GM23248 (cell line): Measurements from ENCODE around the gene NUP107. TPM values are rescaled to one million over a fixed set of nuclear protein-coding genes. Genes with fewer than 3 reads are reported as not detected.

Experiments
- DNase-seq: peaks from one replicate; pipeline ENCODE4 v3.0.0-alpha.2; 2015
- H2AFZ ChIP-seq: fragments of 200-600 bp; sonication (generic); 2 replicates; pipeline ENCODE4 v1.6.1; 2016; ENCODE audit warnings: antibody characterized with exemption
- H3F3A ChIP-seq: fragments of 200-600 bp; sonication (generic); 2 replicates; pipeline ENCODE4 v1.6.1; 2016; ENCODE audit warnings: mild to moderate bottlenecking, antibody characterized with exemption, mixed run types; ENCODE audit not compliant: insufficient read depth
- H3K27ac ChIP-seq: fragments of 200-600 bp; sonication (generic); 2 replicates; pipeline ENCODE4 v1.5.1; 2016; ENCODE audit warnings: mild to moderate bottlenecking
- H3K27me3 ChIP-seq: fragments of 200-600 bp; sonication (generic); replicated peaks from 2 replicates; pipeline ENCODE4 v1.6.1; 2016; ENCODE audit warnings: mild to moderate bottlenecking; ENCODE audit not compliant: insufficient read depth
- H3K36me3 ChIP-seq: fragments of 200-600 bp; sonication (generic); 2 replicates; pipeline ENCODE4 v1.6.1; 2016; ENCODE audit warnings: low read depth, mild to moderate bottlenecking
- H3K4me1 ChIP-seq: fragments of 200-600 bp; sonication (generic); 2 replicates; pipeline ENCODE4 v1.6.1; 2016; ENCODE audit warnings: mild to moderate bottlenecking; ENCODE audit not compliant: insufficient read depth
- H3K4me2 ChIP-seq: fragments of 200-600 bp; sonication (generic); one replicate; pipeline ENCODE4 v1.6.1; 2016; ENCODE audit warnings: mild to moderate bottlenecking; ENCODE audit not compliant: unreplicated experiment
- H3K4me3 ChIP-seq: fragments of 200-600 bp; sonication (generic); 2 replicates; pipeline ENCODE4 v1.5.1; 2016; ENCODE audit warnings: mild to moderate bottlenecking
- H3K79me2 ChIP-seq: fragments of 200-600 bp; sonication (generic); 2 replicates; pipeline ENCODE4 v1.6.1; 2016; ENCODE audit warnings: mild to moderate bottlenecking; ENCODE audit not compliant: insufficient read depth
- H3K9ac ChIP-seq: fragments of 200-600 bp; sonication (generic); 2 replicates; pipeline ENCODE4 v1.6.1; 2016; ENCODE audit warnings: mild to moderate bottlenecking
- H3K9me2 ChIP-seq: fragments of 200-600 bp; sonication (generic); 2 replicates; pipeline ENCODE4 v1.6.1; 2016; ENCODE audit warnings: mixed run types, mild to moderate bottlenecking, moderate library complexity; ENCODE audit not compliant: insufficient read depth
- H3K9me3 ChIP-seq: fragments of 200-600 bp; sonication (generic); one replicate; pipeline ENCODE4 v1.6.1; 2017; ENCODE audit warnings: low read depth
- H4K20me1 ChIP-seq: fragments of 200-600 bp; sonication (generic); 2 replicates; pipeline ENCODE4 v1.6.0; 2016; ENCODE audit not compliant: insufficient read depth
- EZH2 ChIP-seq: fragments of 200-600 bp; sonication (generic); IDR thresholded peaks from 2 replicates; pipeline ENCODE4 v1.6.1; 2018; ENCODE audit warnings: antibody characterized with exemption, mild to moderate bottlenecking; ENCODE audit not compliant: insufficient read depth, poor library complexity, severe bottlenecking
- EZH2phosphoT487 ChIP-seq: fragments of 200-600 bp; sonication (generic); IDR thresholded peaks from 2 replicates; pipeline ENCODE4 v1.6.1; 2018; ENCODE audit warnings: antibody characterized with exemption, moderate library complexity, mild to moderate bottlenecking, low read depth; ENCODE audit not compliant: insufficient read depth
- WGBS, 2 experiments: methylation state at CpG; one replicate each; pipeline ENCODE4 v1.1.6; 2015 to 2017; ENCODE audit warnings: low lambda C conversion rate in 2 of 2, low coverage in 1 of 2; ENCODE audit errors: missing lambda C conversion rate in 2 of 2; 5-methylcytosine and 5-hydroxymethylcytosine counted together
- in situ Hi-C: fragments of 300-500 bp; cut with MboI; formaldehyde crosslinking; loops from 2 replicates; pipeline ENCODE4 v1.15.0; 2020
- polyA plus RNA-seq: library from polyadenylated mRNA; unstranded; fragments of >200 nt; fragmentation: Nextera tagmentation; extraction: Ambion mirVana; gene quantifications from 2 replicates; pipeline ENCODE4 v1.2.1, GENCODE V29; 2016
- total RNA-seq: library from RNA; depleted of rRNA; stranded (reverse); fragments of >200 nt; shearing (Covaris generic); gene quantifications from 2 replicates; pipeline ENCODE4 v1.2.3, GENCODE V29; 2014

NUP107 gene
- total and polyA plus RNA-seq, 2 experiments from 2014 or later: 29.4 to 40.1 TPM

DNA sequence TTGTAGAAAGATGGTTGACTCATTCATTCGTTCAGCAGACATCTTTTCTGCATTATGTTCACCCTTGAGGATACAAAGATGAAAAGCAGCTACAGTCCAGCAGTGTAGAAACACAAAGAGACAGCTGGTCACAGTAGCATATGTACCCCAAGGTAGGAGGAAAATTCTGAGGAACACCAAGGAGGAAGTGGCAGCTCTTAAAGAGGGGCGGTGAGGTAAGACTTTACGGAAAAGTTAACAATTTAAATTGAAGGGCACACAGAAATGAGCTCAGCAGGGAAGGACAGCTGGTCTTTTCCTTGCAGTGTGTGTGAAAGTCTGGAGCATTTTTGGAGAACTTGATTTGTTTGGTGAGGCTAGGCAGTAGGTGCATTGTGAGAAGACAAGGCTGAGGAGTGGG, 62.7 kb downstream of the NUP107 start:
- Histone ChIP-seq H3K9me2 (no peaks in the 10 kb centered on the region), H3K4me1 (peaks cover 10% of the 10 kb centered on the region; the same call in 1 of the 2 replicates), H4K20me1 (no peaks in the 10 kb centered on the region), H3F3A (peaks cover 6% of the 10 kb centered on the region; the same call in 1 of the 2 replicates), H3K36me3 (no peaks in the 10 kb centered on the region), H3K9me3 (no peaks in the 10 kb centered on the region), H3K4me2 (no peak overlapping the region), H3K27me3 (no peaks in the 10 kb centered on the region), H3K79me2 (peaks cover 32% of the 10 kb centered on the region), H3K9ac (no peak overlapping the region), H3K4me3 (no peak overlapping the region), H2AFZ (no peak overlapping the region), H3K27ac (no peak overlapping the region)
- 76 to 79% methylated on average over 3 of the region's 3 CpGs for WGBS, 2 experiments
- no peak for TF ChIP-seq EZH2phosphoT487
- TF ChIP-seq EZH2: no peak
- no peak for DNase-seq
- in situ Hi-C loops: no loop called here

DNA sequence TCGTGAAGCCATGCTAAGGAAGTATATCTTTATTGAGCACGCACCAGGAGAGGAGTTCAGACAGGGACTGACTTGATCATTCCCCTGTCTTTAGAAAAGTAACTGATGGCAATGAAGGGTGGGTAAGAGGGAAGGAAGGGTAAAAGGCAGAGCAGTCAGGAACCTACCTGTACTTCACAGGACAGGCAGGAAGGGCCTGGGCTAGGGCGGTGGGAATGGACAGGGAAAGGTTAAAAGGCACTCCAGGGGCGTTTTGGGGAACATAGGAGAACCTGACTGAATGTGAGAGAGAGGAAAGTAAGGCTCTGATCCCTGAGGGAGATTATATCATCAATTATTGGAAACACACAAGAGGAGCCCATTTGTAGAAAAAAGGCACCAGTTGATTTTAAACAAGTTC, 63.1 kb downstream of the NUP107 start:
- Histone ChIP-seq H3K27me3 (no peaks in the 10 kb centered on the region), H3K4me3 (no peak overlapping the region), H4K20me1 (no peaks in the 10 kb centered on the region), H3K9me3 (no peaks in the 10 kb centered on the region), H3K9ac (no peak overlapping the region), H3K9me2 (no peaks in the 10 kb centered on the region), H3K79me2 (peaks cover 32% of the 10 kb centered on the region), H2AFZ (no peak overlapping the region), H3K27ac (no peak overlapping the region), H3K4me2 (no peak overlapping the region), H3F3A (peaks cover 6% of the 10 kb centered on the region; the same call in 1 of the 2 replicates), H3K4me1 (peaks cover 10% of the 10 kb centered on the region; the same call in 1 of the 2 replicates), H3K36me3 (no peaks in the 10 kb centered on the region)
- DNase-seq: no peak
- in situ Hi-C loops: no loop called here
- no peak for TF ChIP-seq EZH2phosphoT487
- no peak for TF ChIP-seq EZH2
- 65 to 67% methylated on average over 4 of the region's 4 CpGs for WGBS, 2 experiments

DNA sequence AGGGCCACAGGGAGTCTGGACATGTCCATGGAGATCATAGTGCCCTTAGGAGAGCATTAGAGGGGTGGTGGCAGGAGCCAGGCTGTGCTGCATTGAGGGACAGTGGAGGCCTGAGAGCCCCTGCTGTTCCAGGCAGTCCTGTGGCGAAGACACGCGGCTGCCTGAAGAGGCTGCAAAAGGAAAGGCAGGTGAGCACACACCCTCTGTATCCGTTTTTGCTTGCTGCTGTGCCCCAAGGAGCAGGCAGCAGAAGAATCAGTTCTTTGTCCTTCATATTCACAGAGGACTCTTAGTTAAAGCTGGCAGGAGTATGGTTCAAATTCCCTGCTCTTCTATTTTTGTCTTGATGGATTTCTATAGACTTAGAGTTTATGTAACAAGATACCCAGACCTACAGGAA, 63.7 kb downstream of the NUP107 start:
- Histone ChIP-seq H3K79me2 (peaks cover 32% of the 10 kb centered on the region), H3K4me1 (peaks cover 10% of the 10 kb centered on the region; the same call in 1 of the 2 replicates), H3K4me2 (no peak overlapping the region), H4K20me1 (no peaks in the 10 kb centered on the region), H3K27me3 (no peaks in the 10 kb centered on the region), H3K27ac (no peak overlapping the region), H3K9me3 (no peaks in the 10 kb centered on the region), H3K9ac (no peak overlapping the region), H3K36me3 (no peaks in the 10 kb centered on the region), H3K4me3 (no peak overlapping the region), H2AFZ (no peak overlapping the region), H3F3A (peaks cover 2% of the 10 kb centered on the region; the same call in 1 of the 2 replicates), H3K9me2 (no peaks in the 10 kb centered on the region)
- no peak for DNase-seq
- in situ Hi-C loops: no loop called here
- TF ChIP-seq EZH2phosphoT487 (no peak), EZH2 (no peak)
- WGBS, 2 experiments: 88 to 91% methylated on average over 4 of the region's 4 CpGs

GRCh38 chr12:68755536-68756243, 68.9 kb downstream of the NUP107 start:
- Histone ChIP-seq H3K79me2 (no peaks in the 10 kb centered on the region), H3K27ac (no peak overlapping the region), H3K27me3 (no peaks in the 10 kb centered on the region), H3K4me3 (no peak overlapping the region), H2AFZ (no peak overlapping the region), H3K4me2 (no peak overlapping the region), H3K9me2 (no peaks in the 10 kb centered on the region), H4K20me1 (no peaks in the 10 kb centered on the region), H3F3A (no peaks in the 10 kb centered on the region), H3K9me3 (no peaks in the 10 kb centered on the region), H3K36me3 (peaks cover 12% of the 10 kb centered on the region; the same call in 1 of the 2 replicates), H3K9ac (no peak overlapping the region), H3K4me1 (no peaks in the 10 kb centered on the region)
- 88 to 92% methylated on average over 4 of the region's 4 CpGs for WGBS, 2 experiments
- in situ Hi-C loops: no loop called here
- DNase-seq: no peak
- no peak for TF ChIP-seq EZH2
- no peak for TF ChIP-seq EZH2phosphoT487

DNA sequence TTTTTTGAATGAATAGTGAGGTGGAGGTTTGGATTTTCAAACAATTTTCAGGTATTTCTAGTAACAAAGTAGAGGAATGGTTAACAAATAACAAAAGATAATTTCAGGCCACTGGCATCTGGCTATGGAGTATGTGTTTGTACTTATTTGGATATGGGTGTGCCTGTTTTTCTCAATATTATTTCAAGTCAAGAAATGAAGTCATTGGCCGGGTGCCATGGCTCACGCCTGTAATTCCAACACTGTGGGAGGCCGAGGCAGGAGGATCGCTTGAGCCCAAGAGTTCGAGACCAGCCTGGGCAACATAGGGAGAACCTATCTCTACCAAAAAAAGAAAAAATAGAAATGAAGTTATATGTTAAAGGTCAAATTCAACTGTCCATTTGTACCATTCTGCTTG, 73.1 kb downstream of the NUP107 start:
- no peaks in the 10 kb centered on the region for H3K79me2 ChIP-seq
- in situ Hi-C loops: no loop called here
- no peak for DNase-seq
- TF ChIP-seq EZH2phosphoT487: no peak
- TF ChIP-seq EZH2: no peak
- no peak overlapping the region for H3K27ac ChIP-seq
- H3K4me1 ChIP-seq: no peaks in the 10 kb centered on the region
- no peak overlapping the region for H3K4me3 ChIP-seq
- no peaks in the 10 kb centered on the region for H3K9me2 ChIP-seq
- H2AFZ ChIP-seq: no peak overlapping the region
- no peaks in the 10 kb centered on the region for H4K20me1 ChIP-seq
- H3K27me3 ChIP-seq: no peaks in the 10 kb centered on the region
- H3F3A ChIP-seq: no peaks in the 10 kb centered on the region
- WGBS, 2 experiments: 39 to 41% methylated on average over 5 of the region's 5 CpGs
- H3K36me3 ChIP-seq: peaks cover 12% of the 10 kb centered on the region
- no peak overlapping the region for H3K9ac ChIP-seq
- H3K9me3 ChIP-seq: no peaks in the 10 kb centered on the region
- H3K4me2 ChIP-seq: no peak overlapping the region
